Osteoblast (primary cell): ENCODE data around the gene A1BG. TPM values are rescaled to one million over a fixed set of nuclear protein-coding genes. Genes with fewer than 3 reads are reported as not detected.

Experiments
- DNase-seq: peaks from one replicate; pipeline ENCODE4 v3.0.0; 2011; ENCODE audit warnings: low spot score, mixed read lengths; ENCODE audit not compliant: insufficient read length; ENCODE audit errors: missing footprints
- H2AFZ ChIP-seq: 2 replicates; pipeline ENCODE4 v1.6.0; 2011; ENCODE audit warnings: mild to moderate bottlenecking, low read length
- H3K27ac ChIP-seq: 2 replicates; pipeline ENCODE4 v1.5.1; 2011; ENCODE audit warnings: mild to moderate bottlenecking, low read depth, low read length, moderate library complexity
- H3K27me3 ChIP-seq: 2 replicates; pipeline ENCODE4 v1.6.0; 2012; ENCODE audit warnings: mild to moderate bottlenecking, control low read depth, inconsistent platforms, low read length, moderate library complexity; ENCODE audit not compliant: insufficient read depth
- H3K36me3 ChIP-seq: 2 replicates; pipeline ENCODE4 v1.5.1; 2011; ENCODE audit warnings: mild to moderate bottlenecking, low read length, control low read depth, moderate library complexity; ENCODE audit not compliant: insufficient read depth
- H3K4me1 ChIP-seq: 2 replicates; pipeline ENCODE4 v1.5.1; 2011; ENCODE audit warnings: mild to moderate bottlenecking, low read length, control low read depth, moderate library complexity; ENCODE audit not compliant: insufficient read depth
- H3K4me2 ChIP-seq: 2 replicates; pipeline ENCODE4 v1.6.0; 2011; ENCODE audit warnings: mild to moderate bottlenecking, low read length; ENCODE audit not compliant: insufficient read depth
- H3K4me3 ChIP-seq: fragments of 200-600 bp; sonication (generic); 3 replicates; pipeline ENCODE4 v1.5.1; 2012; ENCODE audit warnings: mild to moderate bottlenecking, low read length, inconsistent platforms; ENCODE audit not compliant: insufficient read depth
- H3K79me2 ChIP-seq: 2 replicates; pipeline ENCODE4 v1.6.0; 2012; ENCODE audit warnings: mild to moderate bottlenecking, low read length, control low read depth, inconsistent platforms; ENCODE audit not compliant: insufficient read depth
- H3K9me3 ChIP-seq: 2 replicates; pipeline ENCODE4 v1.5.1; 2011; ENCODE audit warnings: low read depth, low read length, control low read depth
- H4K20me1 ChIP-seq: 2 replicates; pipeline ENCODE4 v1.6.0; 2012; ENCODE audit warnings: mild to moderate bottlenecking, low read length, control low read depth; ENCODE audit not compliant: insufficient read depth
- CTCF ChIP-seq: IDR thresholded peaks from 2 replicates; pipeline ENCODE4 v1.5.1; 2011; ENCODE audit warnings: mild to moderate bottlenecking, low read depth, low read length, moderate library complexity; ENCODE audit errors: extremely low read depth
- total RNA-seq: library from RNA; depleted of rRNA; stranded (reverse); fragments of >200 nt; gene quantifications from 2 replicates; pipeline ENCODE4 v1.2.3, GENCODE V29; 2012

The A1BG gene
- total RNA-seq, 1 donor, result 1.1 TPM

- no peaks in the 10 kb centered on the region for H4K20me1 ChIP-seq
- H3K79me2 ChIP-seq, result peaks cover 38% of the 10 kb centered on the region
- H3K4me3 ChIP-seq, result peak overlapping the region; percentile 96
- H3K27me3 ChIP-seq, result no peaks in the 10 kb centered on the region
- H3K36me3 ChIP-seq, result no peaks in the 10 kb centered on the region
- H3K27ac ChIP-seq, result peak overlapping the region; percentile 92
- H3K4me1 ChIP-seq, result peaks cover 23% of the 10 kb centered on the region
- H3K9me3 ChIP-seq, result no peaks in the 10 kb centered on the region
- peak overlapping the region; percentile 60 for H2AFZ ChIP-seq
- DNase-seq, result peak; percentile 32
- H3K4me2 ChIP-seq, result peak overlapping the region; percentile 85
- no peak for TF ChIP-seq CTCF
Measured at GRCh38 chr19:58381460-58382212, 28.3 kb upstream of the A1BG start.

- Histone ChIP-seq H3K4me2 (peak within 1 kb of the TSS; percentile 85), H2AFZ (peak within 1 kb of the TSS; percentile 94), H3K27me3 (no peaks in the 10 kb centered on the region), H3K4me3 (peak within 1 kb of the TSS; percentile 96), H3K79me2 (peaks cover 32% of the 10 kb centered on the region), H3K9me3 (no peaks in the 10 kb centered on the region), H3K36me3 (no peaks in the 10 kb centered on the region), H4K20me1 (no peaks in the 10 kb centered on the region), H3K27ac (peak within 1 kb of the TSS; percentile 92), H3K4me1 (peaks cover 21% of the 10 kb centered on the region)
- TF ChIP-seq CTCF, result no peak
- peak; percentile 99 for DNase-seq
Measured at GRCh38 chr19:58380662-58381459, 27.6 kb upstream of the A1BG start, which contains the start of gene ZNF837. Gene ZNF837 (minus strand): TSS chr19:58381030. CDS start chr19:58369332, 11,698 bp downstream.

GRCh38 chr19:58380037-58380661, 26.9 kb upstream of the A1BG start:
- no peaks in the 10 kb centered on the region for H3K27me3 ChIP-seq
- H2AFZ ChIP-seq, result peak overlapping the region; percentile 94
- no peaks in the 10 kb centered on the region for H3K36me3 ChIP-seq
- peaks cover 25% of the 10 kb centered on the region for H3K79me2 ChIP-seq
- peaks cover 15% of the 10 kb centered on the region for H3K4me1 ChIP-seq
- H3K27ac ChIP-seq, result peak overlapping the region; percentile 92
- DNase-seq, result peak; percentile 66
- H4K20me1 ChIP-seq, result no peaks in the 10 kb centered on the region
- H3K9me3 ChIP-seq, result no peaks in the 10 kb centered on the region
- peak overlapping the region; percentile 96 for H3K4me3 ChIP-seq
- no peak for TF ChIP-seq CTCF
- peak overlapping the region; percentile 85 for H3K4me2 ChIP-seq
